ENCODE results near the gene CCNY. TPM values are rescaled to one million over a fixed set of nuclear protein-coding genes. Genes with fewer than 3 reads are reported as not detected.
"Not testable (repeated sequence)": the region's sequence is repeated elsewhere in the genome, so short reads cannot be mapped to it uniquely, and the experiment has no call there.

Gene CCNY
- total RNA-seq, 1 experiment from 2014 or later = 22.6 TPM

GRCh38 chr10:35409808-35410207 lies 73.5 kb downstream of the CCNY start:
- in situ Hi-C loops (cut with HindIII; ENCODE audit: low pct_unique_long_range_greater_than_20kb, low sequenced_read_pairs) = no loop called here
- DNase-seq (ENCODE audit: low read depth, low spot score) = no peak

GRCh38 chr10:35412003-35412723 lies 75.9 kb downstream of the CCNY start:
- in situ Hi-C loops (cut with HindIII; ENCODE audit: low pct_unique_long_range_greater_than_20kb, low sequenced_read_pairs) = no loop called here
- DNase-seq (ENCODE audit: low read depth, low spot score) = no peak

GRCh38 chr10:35412900-35413491 lies 76.7 kb downstream of the CCNY start:
- in situ Hi-C loops (cut with HindIII; ENCODE audit: low pct_unique_long_range_greater_than_20kb, low sequenced_read_pairs) = no loop called here
- no peak for DNase-seq (ENCODE audit: low read depth, low spot score)

- DNase-seq (ENCODE audit: low read depth, low spot score) = no peak
- in situ Hi-C loops (cut with HindIII; ENCODE audit: low pct_unique_long_range_greater_than_20kb, low sequenced_read_pairs) = no loop called here
Measured at GRCh38 chr10:35413985-35414861, 77.9 kb downstream of the CCNY start.

GRCh38 chr10:35415505-35415904 lies 79.2 kb downstream of the CCNY start:
- in situ Hi-C loops (cut with HindIII; ENCODE audit: low pct_unique_long_range_greater_than_20kb, low sequenced_read_pairs) = no loop called here
- DNase-seq (ENCODE audit: low read depth, low spot score) = no peak

- DNase-seq (ENCODE audit: low read depth, low spot score) = no peak
- in situ Hi-C loops (cut with HindIII; ENCODE audit: low pct_unique_long_range_greater_than_20kb, low sequenced_read_pairs) = no loop called here
Measured at GRCh38 chr10:35416619-35417312, 80.5 kb downstream of the CCNY start.

GRCh38 chr10:35417313-35417625 lies 81.0 kb downstream of the CCNY start:
- no peak for DNase-seq (ENCODE audit: low read depth, low spot score)
- in situ Hi-C loops (cut with HindIII; ENCODE audit: low pct_unique_long_range_greater_than_20kb, low sequenced_read_pairs) = no loop called here

GRCh38 chr10:35417795-35418194 lies 81.5 kb downstream of the CCNY start:
- DNase-seq (ENCODE audit: low read depth, low spot score) = no peak
- in situ Hi-C loops (cut with HindIII; ENCODE audit: low pct_unique_long_range_greater_than_20kb, low sequenced_read_pairs) = no loop called here

GRCh38 chr10:35418580-35418979 lies 82.3 kb downstream of the CCNY start:
- DNase-seq (ENCODE audit: low read depth, low spot score); in situ Hi-C loops (cut with HindIII; ENCODE audit: low pct_unique_long_range_greater_than_20kb, low sequenced_read_pairs): not testable (repeated sequence)

GRCh38 chr10:35420044-35420443 lies 83.7 kb downstream of the CCNY start:
- in situ Hi-C loops (cut with HindIII; ENCODE audit: low pct_unique_long_range_greater_than_20kb, low sequenced_read_pairs) = no loop called here
- no peak for DNase-seq (ENCODE audit: low read depth, low spot score)

GRCh38 chr10:35420827-35421552 lies 84.7 kb downstream of the CCNY start:
- DNase-seq (ENCODE audit: low read depth, low spot score) = no peak
- in situ Hi-C loops (cut with HindIII; ENCODE audit: low pct_unique_long_range_greater_than_20kb, low sequenced_read_pairs) = no loop called here

- in situ Hi-C loops (cut with HindIII; ENCODE audit: low pct_unique_long_range_greater_than_20kb, low sequenced_read_pairs) = no loop called here
- DNase-seq (ENCODE audit: low read depth, low spot score) = no peak
Measured at GRCh38 chr10:35421553-35422178, 85.4 kb downstream of the CCNY start.

GRCh38 chr10:35422228-35422627 lies 85.9 kb downstream of the CCNY start:
- in situ Hi-C loops (cut with HindIII; ENCODE audit: low pct_unique_long_range_greater_than_20kb, low sequenced_read_pairs) = no loop called here
- no peak for DNase-seq (ENCODE audit: low read depth, low spot score)

GRCh38 chr10:35423505-35424306 lies 87.4 kb downstream of the CCNY start:
- no peak for DNase-seq (ENCODE audit: low read depth, low spot score)
- in situ Hi-C loops (cut with HindIII; ENCODE audit: low pct_unique_long_range_greater_than_20kb, low sequenced_read_pairs) = no loop called here

GRCh38 chr10:35424680-35425285 lies 88.5 kb downstream of the CCNY start:
- in situ Hi-C loops (cut with HindIII; ENCODE audit: low pct_unique_long_range_greater_than_20kb, low sequenced_read_pairs) = no loop called here
- no peak for DNase-seq (ENCODE audit: low read depth, low spot score)

- in situ Hi-C loops (cut with HindIII; ENCODE audit: low pct_unique_long_range_greater_than_20kb, low sequenced_read_pairs) = no loop called here
Measured at GRCh38 chr10:35425595-35425994, 89.3 kb downstream of the CCNY start.

More at GRCh38 chr10:35425595-35425994, 89.3 kb downstream of the CCNY start:
- DNase-seq (ENCODE audit: low read depth, low spot score) = no peak
